Type B pancreatic cell (in vitro differentiated cells): Measurements from ENCODE around the gene STEAP1B. TPM values are rescaled to one million over a fixed set of nuclear protein-coding genes. Genes with fewer than 3 reads are reported as not detected.

Experiments
- DNase-seq: peaks from one replicate; pipeline ENCODE4 v3.0.0; 2021; ENCODE audit warnings: mixed read lengths; ENCODE audit not compliant: unreplicated experiment; ENCODE audit errors: extremely low spot score
- H3K27ac Mint-ChIP-seq: 2 replicates; pipeline ENCODE4 v1.8.0; 2021; ENCODE audit warnings: mild to moderate bottlenecking, mixed read lengths
- H3K27me3 Mint-ChIP-seq: 2 replicates; pipeline ENCODE4 v1.8.0; 2021; ENCODE audit warnings: mixed read lengths
- H3K36me3 Mint-ChIP-seq: 2 replicates; pipeline ENCODE4 v1.8.0; 2021; ENCODE audit warnings: mixed read lengths
- H3K4me1 Mint-ChIP-seq: one replicate; pipeline ENCODE4 v1.8.0; 2021; ENCODE audit warnings: mixed read lengths; ENCODE audit not compliant: unreplicated experiment
- H3K4me3 Mint-ChIP-seq: 2 replicates; pipeline ENCODE4 v1.8.0; 2021; ENCODE audit warnings: mild to moderate bottlenecking, mixed read lengths
- H3K9me3 Mint-ChIP-seq: 2 replicates; pipeline ENCODE4 v1.8.0; 2021; ENCODE audit warnings: mixed read lengths
- total RNA-seq: library from RNA; stranded (reverse); gene quantifications from 2 replicates; pipeline ENCODE4 v1.2.1, GENCODE V29; 2021; ENCODE audit warnings: low replicate concordance
- TF ChIP-seq, protein P1 (sequence below): fragments of 200-600 bp; sonication (generic); conservative IDR thresholded peaks from 2 replicates; pipeline ENCODE4 v1.5.0; 2021; ENCODE audit warnings: antibody characterized with exemption, mild to moderate bottlenecking

STEAP1B gene
- total RNA-seq, 1 donor from 2014 or later: 2.0 TPM

- H3K27me3 Mint-ChIP-seq: no peaks in the 10 kb centered on the region
- no peak overlapping the region for H3K27ac Mint-ChIP-seq
- no peak for DNase-seq
- no peaks in the 10 kb centered on the region for H3K9me3 Mint-ChIP-seq
- H3K36me3 Mint-ChIP-seq: no peaks in the 10 kb centered on the region
- H3K4me3 Mint-ChIP-seq: no peak overlapping the region
- H3K4me1 Mint-ChIP-seq: peaks cover 20% of the 10 kb centered on the region
- TF ChIP-seq, protein P1, sequence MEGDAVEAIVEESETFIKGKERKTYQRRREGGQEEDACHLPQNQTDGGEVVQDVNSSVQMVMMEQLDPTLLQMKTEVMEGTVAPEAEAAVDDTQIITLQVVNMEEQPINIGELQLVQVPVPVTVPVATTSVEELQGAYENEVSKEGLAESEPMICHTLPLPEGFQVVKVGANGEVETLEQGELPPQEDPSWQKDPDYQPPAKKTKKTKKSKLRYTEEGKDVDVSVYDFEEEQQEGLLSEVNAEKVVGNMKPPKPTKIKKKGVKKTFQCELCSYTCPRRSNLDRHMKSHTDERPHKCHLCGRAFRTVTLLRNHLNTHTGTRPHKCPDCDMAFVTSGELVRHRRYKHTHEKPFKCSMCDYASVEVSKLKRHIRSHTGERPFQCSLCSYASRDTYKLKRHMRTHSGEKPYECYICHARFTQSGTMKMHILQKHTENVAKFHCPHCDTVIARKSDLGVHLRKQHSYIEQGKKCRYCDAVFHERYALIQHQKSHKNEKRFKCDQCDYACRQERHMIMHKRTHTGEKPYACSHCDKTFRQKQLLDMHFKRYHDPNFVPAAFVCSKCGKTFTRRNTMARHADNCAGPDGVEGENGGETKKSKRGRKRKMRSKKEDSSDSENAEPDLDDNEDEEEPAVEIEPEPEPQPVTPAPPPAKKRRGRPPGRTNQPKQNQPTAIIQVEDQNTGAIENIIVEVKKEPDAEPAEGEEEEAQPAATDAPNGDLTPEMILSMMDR: no peak
These were observed 19.4 kb downstream of the STEAP1B start for GRCh38 chr7:22480523-22481075.

DNA sequence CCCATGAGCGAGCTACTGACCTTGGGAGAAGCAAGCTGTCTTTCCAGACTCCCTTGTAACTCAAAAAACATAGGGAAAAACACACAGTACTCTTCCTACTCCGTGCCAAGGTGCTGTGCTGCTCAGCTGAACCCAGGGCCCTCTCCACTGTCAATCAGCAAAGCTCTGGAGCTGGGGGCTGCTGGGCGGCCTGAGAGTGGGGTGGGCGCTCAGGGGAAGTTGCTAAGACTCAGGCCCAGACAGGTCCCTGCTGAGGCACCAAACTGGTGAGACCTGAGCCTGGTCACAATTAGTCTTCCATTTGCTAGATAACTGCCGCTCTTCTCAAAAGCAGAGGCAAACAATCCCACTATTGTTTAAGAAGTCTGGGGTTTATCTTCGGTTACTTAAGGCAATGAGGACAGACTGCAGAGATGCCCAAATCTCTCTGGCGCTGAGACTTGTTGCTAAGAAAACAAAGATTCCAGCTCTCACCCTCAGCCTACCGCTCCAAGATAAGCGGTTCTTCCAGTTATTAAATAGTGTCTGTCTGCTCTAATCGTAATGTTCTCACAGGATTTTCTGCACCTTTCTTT lies 22.0 kb downstream of the STEAP1B start:
- Mint-ChIP-seq H3K4me1 (peaks cover 20% of the 10 kb centered on the region), H3K9me3 (no peaks in the 10 kb centered on the region), H3K4me3 (no peak overlapping the region), H3K36me3 (no peaks in the 10 kb centered on the region), H3K27me3 (no peaks in the 10 kb centered on the region), H3K27ac (no peak overlapping the region)
- no peak for DNase-seq
- TF ChIP-seq, protein P1: no peak

DNA sequence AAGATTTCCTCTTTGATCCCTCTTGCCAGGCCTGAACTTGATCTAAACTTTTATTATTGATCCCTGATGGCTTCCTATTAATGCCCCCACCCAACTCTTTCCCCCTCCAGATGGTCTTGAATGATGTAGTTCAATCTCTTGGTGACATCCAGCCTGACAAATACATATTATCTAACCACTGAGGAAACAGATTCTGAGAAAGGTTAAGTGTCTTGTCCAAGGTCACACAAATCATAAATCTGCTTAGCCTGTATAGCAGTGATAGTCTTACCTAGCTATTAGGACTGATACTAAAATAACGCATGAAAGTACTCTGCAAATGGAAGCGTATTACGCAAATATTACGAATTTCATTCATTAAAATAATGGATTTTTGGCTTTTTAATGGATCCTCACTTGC lies 22.7 kb downstream of the STEAP1B start:
- H3K36me3 Mint-ChIP-seq: no peaks in the 10 kb centered on the region
- H3K4me3 Mint-ChIP-seq: no peak overlapping the region
- DNase-seq: no peak
- TF ChIP-seq, protein P1: no peak
- peaks cover 20% of the 10 kb centered on the region for H3K4me1 Mint-ChIP-seq
- H3K27me3 Mint-ChIP-seq: no peaks in the 10 kb centered on the region
- H3K9me3 Mint-ChIP-seq: no peaks in the 10 kb centered on the region
- no peak overlapping the region for H3K27ac Mint-ChIP-seq

- TF ChIP-seq, protein P1: no peak
- H3K27me3 Mint-ChIP-seq: no peaks in the 10 kb centered on the region
- no peaks in the 10 kb centered on the region for H3K36me3 Mint-ChIP-seq
- DNase-seq: no peak
- H3K4me3 Mint-ChIP-seq: no peak overlapping the region
- peaks cover 20% of the 10 kb centered on the region for H3K4me1 Mint-ChIP-seq
- no peaks in the 10 kb centered on the region for H3K9me3 Mint-ChIP-seq
- H3K27ac Mint-ChIP-seq: no peak overlapping the region
These were observed 23.2 kb downstream of the STEAP1B start for GRCh38 chr7:22476824-22477223.

DNA sequence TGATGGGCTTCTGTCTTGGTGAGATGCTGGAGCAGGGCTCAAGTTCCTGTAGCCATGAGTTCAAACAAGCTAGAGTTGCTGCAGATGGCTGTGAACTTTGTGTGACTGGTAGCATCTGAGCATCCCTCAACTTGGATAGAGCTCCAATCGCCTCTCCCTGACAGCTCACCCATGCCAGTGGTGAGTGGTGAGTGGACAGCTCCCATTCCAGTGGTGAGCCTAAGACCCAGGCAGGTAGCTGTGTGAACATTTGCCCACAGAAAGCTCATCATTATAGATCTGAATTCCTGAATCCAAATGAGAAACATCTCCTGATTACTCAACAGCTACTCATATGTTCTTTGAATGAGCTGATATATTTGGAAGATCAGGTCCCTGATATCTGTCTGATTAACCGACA lies 25.3 kb downstream of the STEAP1B start:
- H3K4me1 Mint-ChIP-seq: peaks cover 15% of the 10 kb centered on the region

More for the DNA sequence above, 25.3 kb downstream of the STEAP1B start:
- no peaks in the 10 kb centered on the region for H3K9me3 Mint-ChIP-seq
- TF ChIP-seq, protein P1: no peak
- H3K27ac Mint-ChIP-seq: no peak overlapping the region
- no peaks in the 10 kb centered on the region for H3K27me3 Mint-ChIP-seq
- no peak for DNase-seq
- H3K36me3 Mint-ChIP-seq: no peaks in the 10 kb centered on the region
- H3K4me3 Mint-ChIP-seq: no peak overlapping the region
